B cell (primary cell): Measurements from ENCODE around the gene CLCNKB. TPM values are rescaled to one million over a fixed set of nuclear protein-coding genes. Genes with fewer than 3 reads are reported as not detected.

Experiments used
- ATAC-seq: fragments of 200-7000 bp; cut with Tn5 transposase; one replicate; pipeline ENCODE4 v1.10.0; 2021; ENCODE audit warnings: low read depth, mild to moderate bottlenecking, moderate number of reproducible peaks, moderate library complexity
- CTCF ChIA-PET: fragments of 350-600 bp; sonication (Branson Sonifier 250); formaldehyde crosslinking; loops from one replicate; lab custom pipeline; 2021; ENCODE audit warnings: antibody characterized with exemption, inconsistent platforms; lab: Charles Lee
- POLR2A ChIA-PET: fragments of 350-600 bp; sonication (Branson Sonifier 250); formaldehyde crosslinking; loops from one replicate; lab custom pipeline; 2021; ENCODE audit warnings: antibody characterized with exemption; lab: Charles Lee
- DNase-seq: peaks from one replicate; pipeline ENCODE4 v3.0.0; 2013
- H2AFZ ChIP-seq: 2 replicates; pipeline ENCODE4 v1.6.1; 2012; ENCODE audit warnings: mild to moderate bottlenecking, low read depth, low read length; ENCODE audit not compliant: insufficient read depth, poor library complexity, severe bottlenecking
- H3K27ac ChIP-seq, 2 donors: 1 replicate in 1 of 2; 2 replicates in 1 of 2; pipeline ENCODE4 v1.5.1; 2012 to 2013; ENCODE audit warnings: low read length in 2 of 2, mild to moderate bottlenecking in 2 of 2, moderate library complexity in 1 of 2
- H3K27me3 ChIP-seq, 4 experiments: fragments of 200-600 bp in 1 of 4; sonication (generic) in 1 of 4; replicated peaks in 1 of 4; 1 replicate in 2 of 4; 2 replicates in 2 of 4; pipeline versions ENCODE4 v1.6.1 to v1.7.0; 2013 to 2016; ENCODE audit warnings: low read length in 3 of 4, mild to moderate bottlenecking in 2 of 4, mixed read lengths in 1 of 4, moderate library complexity in 1 of 4; ENCODE audit not compliant: insufficient read depth in 4 of 4, control insufficient read depth in 3 of 4; ENCODE audit errors: control extremely low read depth in 1 of 4
- H3K36me3 ChIP-seq, 2 experiments: replicated peaks in 1 of 2; 1 replicate in 1 of 2; 2 replicates in 1 of 2; pipeline versions ENCODE4 v1.6.1 to v1.7.1; 2013; ENCODE audit warnings: low read length in 1 of 2; ENCODE audit not compliant: insufficient read depth in 2 of 2, control insufficient read depth in 1 of 2; ENCODE audit errors: control extremely low read depth in 1 of 2, extremely low read depth in 1 of 2
- H3K4me1 ChIP-seq, 2 donors: fragments of 200-600 bp in 1 of 2; sonication (generic) in 1 of 2; 1 replicate in 1 of 2; 2 replicates in 1 of 2; pipeline versions ENCODE4 v1.5.1 to v1.6.1; 2013 to 2017; ENCODE audit warnings: low read length in 2 of 2; ENCODE audit not compliant: control insufficient read depth in 2 of 2, insufficient read depth in 2 of 2
- H3K4me2 ChIP-seq: replicated peaks from 2 replicates; pipeline ENCODE3; 2012; ENCODE audit warnings: mild to moderate bottlenecking, low read depth, low read length; ENCODE audit not compliant: poor library complexity, severe bottlenecking
- H3K4me3 ChIP-seq, 5 experiments: fragments of 200-600 bp in 1 of 5; sonication (generic) in 1 of 5; 1 replicate in 3 of 5; 2 replicates in 2 of 5; pipeline versions ENCODE4 v1.5.1 to v1.7.0; 2011 to 2016; ENCODE audit warnings: low read length in 4 of 5, mild to moderate bottlenecking in 4 of 5, low read depth in 2 of 5, control low read depth in 1 of 5, moderate library complexity in 1 of 5; ENCODE audit not compliant: insufficient read depth in 1 of 5; ENCODE audit errors: control extremely low read depth in 1 of 5, extremely low read depth in 1 of 5
- H3K79me2 ChIP-seq: fragments of 200-600 bp; sonication (generic); one replicate; pipeline ENCODE4 v1.6.0; 2016; ENCODE audit warnings: low read length; ENCODE audit not compliant: control insufficient read depth, insufficient read depth
- H3K9ac ChIP-seq: fragments of 200-600 bp; sonication (generic); 2 replicates; pipeline ENCODE4 v1.6.1; 2017; ENCODE audit warnings: mild to moderate bottlenecking, low read length, moderate library complexity
- H3K9me3 ChIP-seq, 3 donors: one replicate each; pipeline versions ENCODE4 v1.6.1 to v1.7.1; 2013; ENCODE audit warnings: low read length in 2 of 3; ENCODE audit not compliant: control insufficient read depth in 2 of 3, insufficient read depth in 1 of 3; ENCODE audit errors: control extremely low read depth in 1 of 3
- H4K20me1 ChIP-seq: 2 replicates; pipeline ENCODE4 v1.6.0; 2012; ENCODE audit warnings: mild to moderate bottlenecking, low read length; ENCODE audit not compliant: insufficient read depth, control insufficient read depth, poor library complexity, severe bottlenecking
- H3K27ac Mint-ChIP-seq: one replicate; pipeline ENCODE4 v1.8.0; 2021; ENCODE audit warnings: mixed read lengths
- H3K27me3 Mint-ChIP-seq: one replicate; pipeline ENCODE4 v1.8.0; 2021; ENCODE audit warnings: mixed read lengths
- H3K4me1 Mint-ChIP-seq: one replicate; pipeline ENCODE4 v1.8.0; 2021; ENCODE audit warnings: mixed read lengths
- H3K4me3 Mint-ChIP-seq: one replicate; pipeline ENCODE4 v1.8.0; 2021; ENCODE audit warnings: mixed read lengths
- H3K9me3 Mint-ChIP-seq: one replicate; pipeline ENCODE4 v1.8.0; 2022; ENCODE audit warnings: mixed read lengths; ENCODE audit not compliant: insufficient read depth
- CTCF ChIP-seq: fragments of 200-600 bp; IDR thresholded peaks from one replicate; pipeline ENCODE4 v1.8.0; 2022; ENCODE audit warnings: antibody characterized with exemption, mild to moderate bottlenecking
- EZH2 ChIP-seq: IDR thresholded peaks from 2 replicates; pipeline ENCODE4 v1.6.1; 2012; ENCODE audit warnings: borderline replicate concordance, low read depth, mild to moderate bottlenecking, moderate library complexity, low read length; ENCODE audit not compliant: insufficient read depth, poor library complexity, severe bottlenecking
- WGBS: methylation state at CpG from one replicate; pipeline ENCODE4 v1.1.5; 2013; ENCODE audit warnings: missing lambda C conversion rate; ENCODE audit not compliant: insufficient coverage; 5-methylcytosine and 5-hydroxymethylcytosine counted together
- intact Hi-C: fragments of 100-400 bp; cut with micrococcal nuclease; formaldehyde crosslinking; loops from one replicate; pipeline ENCODE4 v1.10.0; 2022
- polyA plus RNA-seq: library from polyadenylated mRNA; depleted of rRNA; stranded (reverse); fragments of >200 nt; gene quantifications from 2 replicates; pipeline ENCODE4 v1.2.3, GENCODE V29; 2012
- total RNA-seq, 2 donors: library from RNA; stranded (reverse); fragments of 120-200 nt in 1 of 2; gene quantifications; 1 replicate in 1 of 2; 2 replicates in 1 of 2; pipeline versions ENCODE4 v1.2.3 to v1.2.4, GENCODE V29; 2013 to 2022

CLCNKB gene
- total and polyA plus RNA-seq, 2 donors (not counting 1 experiment from before 2014, with no cell fraction given): not detected

- Histone ChIP-seq H2AFZ (no peak overlapping the region), H3K79me2 (no peaks in the 10 kb centered on the region), H3K4me2 (no peak overlapping the region), H3K9ac (no peak overlapping the region), H3K4me3 (no peak overlapping the region), H3K9me3 (no peaks in the 10 kb centered on the region), H3K4me1 (no peaks in the 10 kb centered on the region), H3K36me3 (no peaks in the 10 kb centered on the region), H3K27me3 (peaks cover 0 to 6% (median 0%) of the 10 kb centered on the region in 4 experiments), H3K27ac (no peak overlapping the region), H4K20me1 (no peaks in the 10 kb centered on the region)
- 95% methylated on average over 6 of the region's 8 CpGs for WGBS
- no peak for ATAC-seq
- POLR2A ChIA-PET: no interaction called here
- TF ChIP-seq EZH2: no peak
- TF ChIP-seq CTCF: no peak
- H3K4me3 Mint-ChIP-seq: no peak overlapping the region
- CTCF ChIA-PET: no interaction called here
- no peaks in the 10 kb centered on the region for H3K4me1 Mint-ChIP-seq
- H3K27ac Mint-ChIP-seq: no peak overlapping the region
- intact Hi-C loops: no loop called here
- DNase-seq: no peak
- no peaks in the 10 kb centered on the region for H3K9me3 Mint-ChIP-seq
- peaks cover 38% of the 10 kb centered on the region for H3K27me3 Mint-ChIP-seq
Measured at GRCh38 chr1:16065269-16065576, 21.6 kb downstream of the CLCNKB start.

GRCh38 chr1:16066245-16066644 lies 22.7 kb downstream of the CLCNKB start:
- Histone ChIP-seq H3K9ac (no peak overlapping the region), H3K4me3 (no peak overlapping the region), H3K9me3 (no peaks in the 10 kb centered on the region), H4K20me1 (no peaks in the 10 kb centered on the region), H3K4me1 (no peaks in the 10 kb centered on the region), H3K27ac (no peak overlapping the region), H3K4me2 (no peak overlapping the region), H2AFZ (no peak overlapping the region), H3K36me3 (no peaks in the 10 kb centered on the region), H3K27me3 (peaks cover 0 to 4% (median 0%) of the 10 kb centered on the region in 4 experiments), H3K79me2 (no peaks in the 10 kb centered on the region)
- 75% methylated on average over 3 of the region's 4 CpGs for WGBS
- ATAC-seq: no peak
- CTCF ChIA-PET: no interaction called here
- Mint-ChIP-seq H3K4me3 (no peak overlapping the region), H3K27ac (no peak overlapping the region), H3K9me3 (no peaks in the 10 kb centered on the region), H3K4me1 (no peaks in the 10 kb centered on the region), H3K27me3 (peaks cover 30% of the 10 kb centered on the region)
- POLR2A ChIA-PET: no interaction called here
- DNase-seq: no peak
- intact Hi-C loops: no loop called here
- no peak for TF ChIP-seq CTCF
